KMS-11 (cell line): ENCODE results near the gene NOTO.

Experiments
- H2AFZ ChIP-seq: fragments of 200-600 bp; sonication (generic); 2 replicates; pipeline ENCODE4 v1.6.1; 2016; ENCODE audit warnings: antibody characterized with exemption, mixed run types, low read depth
- H3K27ac ChIP-seq: fragments of 200-600 bp; sonication (generic); 2 replicates; pipeline ENCODE4 v1.6.1; 2016; ENCODE audit warnings: mild to moderate bottlenecking, mixed run types
- H3K27me3 ChIP-seq: fragments of 200-600 bp; sonication (generic); 2 replicates; pipeline ENCODE4 v1.6.1; 2017; ENCODE audit warnings: mild to moderate bottlenecking, low read depth, mixed run types, moderate library complexity; ENCODE audit not compliant: insufficient read depth
- H3K36me3 ChIP-seq: fragments of 200-600 bp; sonication (generic); 2 replicates; pipeline ENCODE4 v1.6.1; 2017; ENCODE audit warnings: mild to moderate bottlenecking, mixed run types; ENCODE audit not compliant: insufficient read depth
- H3K4me1 ChIP-seq: fragments of 200-600 bp; sonication (generic); 2 replicates; pipeline ENCODE4 v1.6.1; 2016; ENCODE audit warnings: mild to moderate bottlenecking, low read depth, mixed run types; ENCODE audit not compliant: poor library complexity, severe bottlenecking
- H3K4me2 ChIP-seq: fragments of 200-600 bp; sonication (generic); 2 replicates; pipeline ENCODE4 v1.7.0; 2016; ENCODE audit warnings: mild to moderate bottlenecking, mixed run types
- H3K4me3 ChIP-seq: fragments of 200-600 bp; sonication (generic); IDR thresholded peaks from 2 replicates; pipeline ENCODE4 v1.6.1; 2017; ENCODE audit warnings: low read depth, low read length, mixed read lengths; ENCODE audit not compliant: insufficient read depth
- H3K79me2 ChIP-seq: fragments of 200-600 bp; sonication (generic); 2 replicates; pipeline ENCODE4 v1.6.1; 2016; ENCODE audit warnings: low read depth, mixed run types; ENCODE audit not compliant: insufficient read depth
- H3K9ac ChIP-seq: fragments of 200-600 bp; sonication (generic); 2 replicates; pipeline ENCODE4 v1.6.1; 2016; ENCODE audit warnings: mild to moderate bottlenecking, mixed run types
- H4K20me1 ChIP-seq: fragments of 200-600 bp; sonication (generic); 2 replicates; pipeline ENCODE4 v1.6.1; 2016; ENCODE audit warnings: mild to moderate bottlenecking, mixed run types; ENCODE audit not compliant: insufficient read depth
- CTCF ChIP-seq: fragments of 200-600 bp; sonication (generic); conservative IDR thresholded peaks from 2 replicates; pipeline ENCODE4 v1.6.1; 2017; ENCODE audit warnings: low read depth, mild to moderate bottlenecking, antibody characterized with exemption, low read length, moderate library complexity, mixed read lengths

The NOTO gene

GRCh38 chr2:73235315-73236028, 33.1 kb downstream of the NOTO start:
- Histone ChIP-seq H3K4me1 (peaks cover 34% of the 10 kb centered on the region), H4K20me1 (peaks cover 50% of the 10 kb centered on the region), H2AFZ (no peak overlapping the region), H3K4me2 (peak overlapping the region; percentile 91), H3K36me3 (peaks cover 16% of the 10 kb centered on the region; the same call in 1 of the 2 replicates), H3K9ac (peak overlapping the region; percentile 96), H3K79me2 (peaks cover 65% of the 10 kb centered on the region), H3K27me3 (no peaks in the 10 kb centered on the region), H3K4me3 (peak overlapping the region; percentile 84), H3K27ac (no peak overlapping the region; the same call in 1 of the 2 replicates)
- no peak for TF ChIP-seq CTCF

- Histone ChIP-seq H3K4me3 (no peak overlapping the region), H3K4me2 (no peak overlapping the region), H3K27me3 (no peaks in the 10 kb centered on the region), H4K20me1 (peaks cover 59% of the 10 kb centered on the region), H3K4me1 (peaks cover 34% of the 10 kb centered on the region), H3K36me3 (peaks cover 20% of the 10 kb centered on the region; the same call in 1 of the 2 replicates), H3K27ac (no peak overlapping the region), H3K79me2 (peaks cover 82% of the 10 kb centered on the region), H3K9ac (no peak overlapping the region), H2AFZ (no peak overlapping the region)
- no peak for TF ChIP-seq CTCF
Observed at GRCh38 chr2:73237168-73237567, 34.8 kb downstream of the NOTO start.

- Histone ChIP-seq H3K27ac (no peak overlapping the region), H3K9ac (no peak overlapping the region), H3K4me3 (no peak overlapping the region), H3K4me2 (no peak overlapping the region), H3K4me1 (peaks cover 34% of the 10 kb centered on the region), H4K20me1 (peaks cover 59% of the 10 kb centered on the region), H2AFZ (no peak overlapping the region), H3K79me2 (peaks cover 90% of the 10 kb centered on the region), H3K27me3 (no peaks in the 10 kb centered on the region), H3K36me3 (peaks cover 20% of the 10 kb centered on the region; the same call in 1 of the 2 replicates)
- no peak for TF ChIP-seq CTCF
Observed at GRCh38 chr2:73238149-73238548, 35.8 kb downstream of the NOTO start.

- no peaks in the 10 kb centered on the region for H3K27me3 ChIP-seq
- no peak overlapping the region for H3K9ac ChIP-seq
- no peak overlapping the region for H3K27ac ChIP-seq
- H4K20me1 ChIP-seq = peaks cover 59% of the 10 kb centered on the region
- peaks cover 92% of the 10 kb centered on the region for H3K79me2 ChIP-seq
- no peak overlapping the region for H3K4me3 ChIP-seq
- TF ChIP-seq CTCF = no peak
- no peak overlapping the region for H2AFZ ChIP-seq
- peaks cover 24% of the 10 kb centered on the region for H3K36me3 ChIP-seq
- H3K4me1 ChIP-seq = peaks cover 34% of the 10 kb centered on the region
- H3K4me2 ChIP-seq = no peak overlapping the region
Observed at GRCh38 chr2:73238976-73239375, 36.6 kb downstream of the NOTO start.
